Astrocyte (in vitro differentiated cells and primary cell): ENCODE measurements around the gene RAVER1.
"Not testable (repeated sequence)": the region's sequence is repeated elsewhere in the genome, so short reads cannot be mapped to it uniquely, and the experiment has no call there.

Experiments used
- EZH2 ChIP-seq: IDR thresholded peaks from 2 replicates; pipeline ENCODE4 v1.6.1; 2012; ENCODE audit warnings: mild to moderate bottlenecking, low read length, inconsistent platforms; ENCODE audit not compliant: insufficient read depth
- TF ChIP-seq, protein P1 (sequence below): IDR thresholded peaks from 2 replicates; pipeline ENCODE4 v1.5.1; 2011; ENCODE audit warnings: low read depth, mild to moderate bottlenecking, inconsistent platforms, low read length, moderate library complexity; ENCODE audit not compliant: insufficient read depth

DNA sequence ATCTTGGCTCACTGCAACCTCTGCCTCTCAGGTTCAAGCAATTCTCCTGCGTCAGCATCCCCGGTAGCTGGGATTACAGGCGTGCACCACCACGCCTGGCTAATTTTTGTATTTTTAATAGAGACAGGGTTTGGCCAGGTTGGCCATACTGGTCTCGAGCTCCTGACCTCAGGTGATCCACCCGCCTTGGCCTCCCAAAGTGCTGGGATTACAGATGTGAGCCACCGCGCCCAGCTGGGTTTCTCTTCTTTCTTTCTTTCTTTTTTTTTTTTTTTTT, 49.8 kb upstream of the RAVER1 start:
- TF ChIP-seq, protein P1, sequence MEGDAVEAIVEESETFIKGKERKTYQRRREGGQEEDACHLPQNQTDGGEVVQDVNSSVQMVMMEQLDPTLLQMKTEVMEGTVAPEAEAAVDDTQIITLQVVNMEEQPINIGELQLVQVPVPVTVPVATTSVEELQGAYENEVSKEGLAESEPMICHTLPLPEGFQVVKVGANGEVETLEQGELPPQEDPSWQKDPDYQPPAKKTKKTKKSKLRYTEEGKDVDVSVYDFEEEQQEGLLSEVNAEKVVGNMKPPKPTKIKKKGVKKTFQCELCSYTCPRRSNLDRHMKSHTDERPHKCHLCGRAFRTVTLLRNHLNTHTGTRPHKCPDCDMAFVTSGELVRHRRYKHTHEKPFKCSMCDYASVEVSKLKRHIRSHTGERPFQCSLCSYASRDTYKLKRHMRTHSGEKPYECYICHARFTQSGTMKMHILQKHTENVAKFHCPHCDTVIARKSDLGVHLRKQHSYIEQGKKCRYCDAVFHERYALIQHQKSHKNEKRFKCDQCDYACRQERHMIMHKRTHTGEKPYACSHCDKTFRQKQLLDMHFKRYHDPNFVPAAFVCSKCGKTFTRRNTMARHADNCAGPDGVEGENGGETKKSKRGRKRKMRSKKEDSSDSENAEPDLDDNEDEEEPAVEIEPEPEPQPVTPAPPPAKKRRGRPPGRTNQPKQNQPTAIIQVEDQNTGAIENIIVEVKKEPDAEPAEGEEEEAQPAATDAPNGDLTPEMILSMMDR = not testable (repeated sequence)
- not testable (repeated sequence) for TF ChIP-seq EZH2
